HepG2 (cell line): ENCODE measurements around the gene TBX18.

Source experiments
- CTCF ChIP-seq: sonication (generic); formaldehyde crosslinking; IDR thresholded peaks from 2 replicates; pipeline ENCODE4 v1.5.0; 2020; ENCODE audit warnings: mild to moderate bottlenecking, missing genetic modification reagents, moderate library complexity
- GMEB1 ChIP-seq: sonication (generic); formaldehyde crosslinking; IDR thresholded peaks from 2 replicates; pipeline ENCODE4 v1.5.1; 2020; ENCODE audit warnings: missing genetic modification reagents, mild to moderate bottlenecking, borderline replicate concordance
- GTF3A ChIP-seq: sonication (generic); formaldehyde crosslinking; conservative IDR thresholded peaks from 2 replicates; pipeline ENCODE4 v1.4.0; 2020; ENCODE audit warnings: mild to moderate bottlenecking, missing genetic modification reagents
- GZF1 ChIP-seq: sonication (generic); formaldehyde crosslinking; IDR thresholded peaks from 2 replicates; pipeline ENCODE4 v1.5.1; 2020; ENCODE audit warnings: mild to moderate bottlenecking, missing genetic modification reagents
- JUND ChIP-seq: sonication (generic); formaldehyde crosslinking; IDR thresholded peaks from 2 replicates; pipeline ENCODE4 v1.8.0; 2022; ENCODE audit warnings: mild to moderate bottlenecking, missing genetic modification reagents
- POLR2A ChIP-seq, 2 experiments: IDR thresholded peaks; 2 replicates each; pipeline ENCODE4 v1.6.1; 2011; ENCODE audit warnings: low read depth in 2 of 2, low read length in 2 of 2, mild to moderate bottlenecking in 1 of 2, moderate library complexity in 1 of 2; ENCODE audit not compliant: insufficient read depth in 1 of 2
- TCF12 ChIP-seq, 2 experiments: fragments of 450-650 bp in 1 of 2; sonication (generic) in 1 of 2; formaldehyde crosslinking in 1 of 2; IDR thresholded peaks; 2 replicates each; pipeline versions ENCODE4 v1.6.1 to v1.8.0; 2017 to 2022; ENCODE audit warnings: antibody characterized with exemption in 1 of 2, mild to moderate bottlenecking in 1 of 2, missing genetic modification reagents in 1 of 2, moderate library complexity in 1 of 2
- ZNF609 ChIP-seq: sonication (generic); formaldehyde crosslinking; IDR thresholded peaks from 2 replicates; pipeline ENCODE4 v1.4.0; 2020; ENCODE audit warnings: mild to moderate bottlenecking, missing genetic modification reagents, borderline replicate concordance

GRCh38 chr6:84639396-84639795 lies 125.0 kb downstream of the TBX18 start:
- TF ChIP-seq POLR2A (IDR thresholded peaks at IDR 0.05; ENCODE audit: insufficient read depth in 1 of 2, low read depth in 2 of 2, low read length in 2 of 2) (no peak), GMEB1 (CRISPR knock-in tag) (no peak), GZF1 (CRISPR knock-in tag) (no peak), CTCF (CRISPR knock-in tag) (no peak), TCF12 (IDR thresholded peaks at IDR 0.05) (no peak), TCF12 (CRISPR knock-in tag; IDR thresholded peaks at IDR 0.05) (no peak), JUND (no peak), ZNF609 (no peak), GTF3A (no peak)
